K562 (cell line): ENCODE measurements around the gene CTIF. TPM values are rescaled to one million over a fixed set of nuclear protein-coding genes. Genes with fewer than 3 reads are reported as not detected.

Experiments
- MCM7 ChIP-seq, 2 experiments: fragments of 450-650 bp; IDR thresholded peaks; 2 replicates each; pipeline ENCODE4 v1.6.1; 2016 to 2018
- SMAD1 ChIP-seq: fragments of 150-350 bp; IDR thresholded peaks from 2 replicates; pipeline ENCODE4 v1.6.1; 2014; ENCODE audit warnings: low read length, low read depth; ENCODE audit not compliant: partially characterized antibody
- SMARCA4 ChIP-seq: fragments of 450-650 bp; IDR thresholded peaks from 2 replicates; pipeline ENCODE4 v1.6.1; 2016
- WHSC1 ChIP-seq: IDR thresholded peaks from one replicate; pipeline ENCODE4 v1.6.1; 2012; ENCODE audit warnings: low read length, control low read depth, inconsistent platforms
- polyA plus RNA-seq, 8 experiments: library from polyadenylated mRNA; depleted of rRNA in 4 of 8; stranded (reverse) in 5 of 8; unstranded in 3 of 8; fragments of >200 nt; fragmentation: Nextera tagmentation in 2 of 8; fragmentation: Illumina TruSeq in 1 of 8; extraction: Ambion mirVana in 2 of 8; extraction: Trizol in 1 of 8; gene quantifications; 2 replicates each; pipeline versions ENCODE4 v1.2.1 to v1.2.3, GENCODE V29; 2011 to 2014; ENCODE audit warnings: inconsistent platforms in 1 of 8, missing spikeins in 1 of 8
- total RNA-seq, 7 experiments: library from RNA; depleted of rRNA in 6 of 7; stranded (reverse); fragments of >200 nt in 6 of 7; fragmentation: Illumina TruSeq in 2 of 7; extraction: Trizol in 2 of 7; gene quantifications; 2 replicates each; pipeline versions ENCODE4 v1.2.1 to v1.2.3, GENCODE V29; 2011 to 2021; ENCODE audit warnings: low replicate concordance in 1 of 7
- TF ChIP-seq, protein P1 (sequence below), 2 experiments: fragments of 450-650 bp; IDR thresholded peaks; 2 replicates each; pipeline ENCODE4 v1.6.1; 2016; ENCODE audit warnings: mild to moderate bottlenecking in 2 of 2, borderline replicate concordance in 1 of 2, low read depth in 1 of 2, moderate library complexity in 1 of 2

Gene CTIF
- total and polyA plus RNA-seq, 9 of the 15 experiments (the other 6 are each of a cell fraction or from before 2014, with no cell fraction given), result 0.17 to 11.5 (median 2.2) TPM

DNA sequence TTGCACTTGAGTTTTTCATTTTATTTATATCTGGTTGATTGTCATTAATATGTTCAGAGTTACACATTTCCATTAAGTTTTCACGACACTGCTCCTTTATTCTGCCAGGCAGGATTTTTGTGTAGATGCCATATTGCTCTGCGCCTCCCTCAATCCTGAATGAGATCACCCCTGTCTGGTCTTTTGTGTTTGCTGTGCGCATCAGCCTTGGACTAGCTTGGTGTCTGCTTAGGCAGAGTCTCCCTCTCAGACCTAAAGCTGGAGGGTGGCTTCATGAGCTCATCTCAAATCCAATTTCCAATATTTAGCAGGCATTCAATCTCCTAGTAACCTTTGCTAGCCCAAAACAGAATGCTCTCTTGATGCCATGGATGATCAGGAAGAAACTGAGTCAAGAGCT lies 274.5 kb downstream of the CTIF start (continued):
- TF ChIP-seq, protein P1, sequence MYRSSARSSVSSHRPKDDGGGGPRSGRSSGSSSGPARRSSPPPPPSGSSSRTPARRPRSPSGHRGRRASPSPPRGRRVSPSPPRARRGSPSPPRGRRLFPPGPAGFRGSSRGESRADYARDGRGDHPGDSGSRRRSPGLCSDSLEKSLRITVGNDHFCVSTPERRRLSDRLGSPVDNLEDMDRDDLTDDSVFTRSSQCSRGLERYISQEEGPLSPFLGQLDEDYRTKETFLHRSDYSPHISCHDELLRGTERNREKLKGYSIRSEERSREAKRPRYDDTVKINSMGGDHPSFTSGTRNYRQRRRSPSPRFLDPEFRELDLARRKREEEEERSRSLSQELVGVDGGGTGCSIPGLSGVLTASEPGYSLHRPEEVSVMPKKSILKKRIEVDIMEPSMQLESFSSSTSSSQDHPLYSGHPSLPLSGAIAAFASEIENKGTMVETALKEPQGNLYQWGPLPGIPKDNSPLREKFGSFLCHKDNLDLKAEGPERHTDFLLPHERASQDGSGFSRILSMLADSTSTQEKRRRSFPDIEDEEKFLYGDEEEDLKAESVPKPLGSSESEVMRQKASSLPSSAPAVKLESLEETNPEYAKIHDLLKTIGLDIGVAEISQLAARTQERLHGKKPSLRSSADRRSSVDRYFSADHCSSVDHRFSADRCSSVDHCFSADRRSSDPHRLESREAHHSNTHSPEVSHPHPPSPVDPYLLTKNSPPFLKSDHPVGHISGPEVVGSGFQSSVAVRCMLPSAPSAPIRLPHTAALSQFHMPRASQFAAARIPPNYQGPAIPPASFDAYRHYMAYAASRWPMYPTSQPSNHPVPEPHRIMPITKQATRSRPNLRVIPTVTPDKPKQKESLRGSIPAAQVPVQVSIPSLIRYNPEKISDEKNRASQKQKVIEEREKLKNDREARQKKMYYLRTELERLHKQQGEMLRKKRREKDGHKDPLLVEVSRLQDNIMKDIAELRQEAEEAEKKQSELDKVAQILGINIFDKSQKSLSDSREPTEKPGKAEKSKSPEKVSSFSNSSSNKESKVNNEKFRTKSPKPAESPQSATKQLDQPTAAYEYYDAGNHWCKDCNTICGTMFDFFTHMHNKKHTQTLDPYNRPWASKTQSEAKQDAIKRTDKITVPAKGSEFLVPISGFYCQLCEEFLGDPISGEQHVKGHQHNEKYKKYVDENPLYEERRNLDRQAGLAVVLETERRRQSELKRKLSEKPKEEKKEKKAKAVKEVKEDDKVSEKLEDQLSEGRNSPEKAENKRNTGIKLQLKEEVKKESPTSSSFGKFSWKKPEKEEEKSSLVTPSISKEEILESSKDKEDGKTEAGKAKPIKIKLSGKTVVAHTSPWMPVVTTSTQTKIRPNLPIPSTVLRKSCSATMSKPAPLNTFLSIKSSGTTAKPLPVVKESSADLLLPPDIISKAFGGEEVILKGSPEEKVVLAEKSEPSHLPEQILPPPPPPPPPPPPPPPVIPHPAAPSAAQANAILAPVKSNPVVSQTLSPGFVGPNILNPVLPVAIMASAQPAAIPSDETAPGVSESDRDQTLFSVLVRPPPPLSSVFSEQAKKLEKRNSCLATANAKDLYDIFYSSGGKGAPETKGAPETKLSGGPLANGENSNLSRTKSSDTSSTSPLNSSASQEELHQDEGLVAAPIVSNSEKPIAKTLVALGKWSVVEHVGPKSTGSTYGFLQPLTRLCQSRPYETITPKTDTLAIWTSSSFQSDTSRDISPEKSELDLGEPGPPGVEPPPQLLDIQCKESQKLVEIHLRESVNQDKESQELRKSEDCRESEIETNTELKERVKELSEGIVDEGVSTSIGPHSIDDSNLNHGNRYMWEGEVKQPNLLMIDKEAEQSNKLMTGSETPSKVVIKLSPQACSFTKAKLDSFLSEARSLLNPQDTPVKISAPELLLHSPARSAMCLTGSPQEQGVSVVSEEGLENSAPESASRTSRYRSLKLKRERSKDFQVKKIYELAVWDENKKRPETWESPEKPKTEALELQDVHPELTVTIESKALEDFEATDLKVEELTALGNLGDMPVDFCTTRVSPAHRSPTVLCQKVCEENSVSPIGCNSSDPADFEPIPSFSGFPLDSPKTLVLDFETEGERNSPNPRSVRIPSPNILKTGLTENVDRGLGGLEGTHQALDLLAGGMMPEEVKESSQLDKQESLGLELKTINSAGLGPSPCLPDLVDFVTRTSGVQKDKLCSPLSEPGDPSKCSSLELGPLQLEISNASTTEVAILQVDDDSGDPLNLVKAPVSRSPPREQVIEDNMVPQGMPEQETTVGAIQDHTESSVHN (IDR thresholded peaks at IDR 0.05; ENCODE audit: borderline replicate concordance in 1 of 2, low read depth in 1 of 2), result no peak
- no peak for TF ChIP-seq SMARCA4
- no peak for TF ChIP-seq MCM7 (IDR thresholded peaks at IDR 0.05)
- TF ChIP-seq WHSC1, result no peak
- TF ChIP-seq SMAD1, result no peak
